Measurements from ENCODE around the gene NBEAL2. TPM values are rescaled to one million over a fixed set of nuclear protein-coding genes. Genes with fewer than 3 reads are reported as not detected.

Gene NBEAL2
- polyA plus RNA-seq, 3 donors, result 10.4 to 622 (median 17.3) TPM

GRCh38 chr3:46984591-46985459 is 5.4 kb downstream of the NBEAL2 start:
- peak overlapping the region in 6 of 7 donors; percentile 50 to 99 (median 66) for H3K27ac Mint-ChIP-seq
- peaks cover 95 to 99% of the 10 kb centered on the region in 2 donors for H3K4me1 ChIP-seq (ENCODE audit: control insufficient read depth in 1 of 2, insufficient read depth in 2 of 2, low read length in 2 of 2)
- H4K20me1 ChIP-seq (ENCODE audit: insufficient read depth, low read length), result peaks cover 59% of the 10 kb centered on the region
- DNase-seq, result peak in 1 of 3 donors; percentile 64
- peaks cover 26 to 42% of the 10 kb centered on the region in 2 donors for H3K36me3 Mint-ChIP-seq
- peaks cover 100% of the 10 kb centered on the region for H3K79me2 ChIP-seq (ENCODE audit: insufficient read depth, low read length)
- H3K27me3 ChIP-seq (ENCODE audit: control insufficient read depth in 2 of 2, insufficient read depth in 2 of 2, low read length in 2 of 2), result no peaks in the 10 kb centered on the region
- H3K9me3 ChIP-seq (replicated peaks in 1 of 2; ENCODE audit: control insufficient read depth in 1 of 2, insufficient read depth in 1 of 2, low read length in 2 of 2), result no peaks in the 10 kb centered on the region
- no peaks in the 10 kb centered on the region for H3K9me3 Mint-ChIP-seq
- H2AFZ ChIP-seq (ENCODE audit: insufficient read depth, low read depth, low read length, poor library complexity, severe bottlenecking), result no peak overlapping the region
- H3K4me3 Mint-ChIP-seq, result no peak overlapping the region
- H3K27ac ChIP-seq (ENCODE audit: low read depth in 1 of 2, low read length in 2 of 2), result peak overlapping the region; percentile 89 to 92
- H3K4me3 ChIP-seq (replicated peaks in 1 of 3; ENCODE audit: low read depth in 2 of 3, low read length in 3 of 3), result no peak overlapping the region
- intact Hi-C loops (cut with micrococcal nuclease), result loop anchor here in 1 of 2 donors (5.0 kb wide), 2 partner anchors 33 to 58 kb away; no protein-coding TSS in a partner anchor
- no peak overlapping the region for H3K4me2 ChIP-seq (replicated peaks; ENCODE audit: extremely low read depth, low read length, poor library complexity, severe bottlenecking)
- no peak overlapping the region for H3K9ac ChIP-seq (ENCODE audit: insufficient read depth, low read length, poor library complexity, severe bottlenecking)
- WGBS (ENCODE audit: insufficient coverage), result 60% methylated on average over 7 of the region's 11 CpGs
- peaks cover 0 to 3% (median 1%) of the 10 kb centered on the region in 3 donors for H3K27me3 Mint-ChIP-seq (ENCODE audit: low read depth in 3 of 3)
- peaks cover 92% of the 10 kb centered on the region for H3K4me1 Mint-ChIP-seq
- TF ChIP-seq CTCF (IDR thresholded peaks at IDR 0.05), result no peak
- H3K36me3 ChIP-seq (replicated peaks in 1 of 2; ENCODE audit: control insufficient read depth in 1 of 2, insufficient read depth in 2 of 2, low read length in 2 of 2), result peaks cover 6 to 9% of the 10 kb centered on the region in 2 donors

GRCh38 chr3:46985588-46985987 is 6.1 kb downstream of the NBEAL2 start:
- intact Hi-C loops (cut with micrococcal nuclease), result loop anchor here in 1 of 2 donors (5.0 kb wide), 2 partner anchors 33 to 58 kb away; no protein-coding TSS in a partner anchor

More at GRCh38 chr3:46985588-46985987, 6.1 kb downstream of the NBEAL2 start:
- Histone ChIP-seq H3K79me2 (ENCODE audit: insufficient read depth, low read length) (peaks cover 100% of the 10 kb centered on the region), H3K36me3 (replicated peaks in 1 of 2; ENCODE audit: control insufficient read depth in 1 of 2, insufficient read depth in 2 of 2, low read length in 2 of 2) (peaks cover 7 to 9% of the 10 kb centered on the region in 2 donors), H3K4me2 (replicated peaks; ENCODE audit: extremely low read depth, low read length, poor library complexity, severe bottlenecking) (no peak overlapping the region), H2AFZ (ENCODE audit: insufficient read depth, low read depth, low read length, poor library complexity, severe bottlenecking) (no peak overlapping the region), H3K27me3 (ENCODE audit: control insufficient read depth in 2 of 2, insufficient read depth in 2 of 2, low read length in 2 of 2) (no peaks in the 10 kb centered on the region), H3K4me1 (ENCODE audit: control insufficient read depth in 1 of 2, insufficient read depth in 2 of 2, low read length in 2 of 2) (peaks cover 96 to 100% of the 10 kb centered on the region in 2 donors), H3K9me3 (replicated peaks in 1 of 2; ENCODE audit: control insufficient read depth in 1 of 2, insufficient read depth in 1 of 2, low read length in 2 of 2) (no peaks in the 10 kb centered on the region), H3K4me3 (replicated peaks in 1 of 3; ENCODE audit: low read depth in 2 of 3, low read length in 3 of 3) (peak overlapping the region in 1 of 3 experiments; percentile 79), H3K27ac (ENCODE audit: low read depth in 1 of 2, low read length in 2 of 2) (peak overlapping the region; percentile 89 to 92), H4K20me1 (ENCODE audit: insufficient read depth, low read length) (peaks cover 61% of the 10 kb centered on the region), H3K9ac (ENCODE audit: insufficient read depth, low read length, poor library complexity, severe bottlenecking) (no peak overlapping the region)
- Mint-ChIP-seq H3K4me1 (peaks cover 94% of the 10 kb centered on the region), H3K9me3 (no peaks in the 10 kb centered on the region), H3K27ac (peak overlapping the region in 5 of 7 donors; percentile 46 to 99 (median 84)), H3K4me3 (no peak overlapping the region), H3K36me3 (peaks cover 34 to 49% of the 10 kb centered on the region in 2 donors), H3K27me3 (ENCODE audit: low read depth in 3 of 3) (peaks cover 0 to 3% (median 1%) of the 10 kb centered on the region in 3 donors)
- DNase-seq, result no peak
- no peak for TF ChIP-seq CTCF (IDR thresholded peaks at IDR 0.05)
- 96% methylated on average over 3 of the region's 5 CpGs for WGBS (ENCODE audit: insufficient coverage)

Measured in CD14-positive monocyte (primary cell).